GM18526 (cell line): ENCODE data around the gene SUFU.

ENCODE experiments used
- POLR2A ChIP-seq: IDR thresholded peaks from 3 replicates; pipeline ENCODE4 v1.6.1; 2011; ENCODE audit not compliant: insufficient read length; ENCODE audit errors: extremely low read depth

Gene SUFU

DNA sequence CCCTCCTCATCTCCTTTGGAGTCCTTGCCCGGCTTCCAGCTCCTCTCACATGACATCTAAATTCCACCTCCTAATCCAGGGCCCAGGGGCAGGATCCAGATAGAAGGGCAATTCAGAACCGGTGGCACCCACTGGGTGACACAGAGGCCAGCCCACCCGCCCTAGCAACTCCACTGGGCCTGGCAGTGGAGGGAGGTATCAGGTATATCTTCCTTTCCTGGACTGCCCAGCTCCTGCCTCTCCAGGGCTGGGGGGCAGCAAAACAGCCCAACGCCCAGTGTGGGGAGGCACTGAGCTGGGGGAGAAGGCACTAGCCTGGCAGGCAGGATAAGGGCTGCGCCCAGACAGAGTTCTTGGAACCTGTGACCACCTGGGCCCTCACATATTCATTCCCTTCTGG, 130.1 kb downstream of the SUFU start:
- no peak for TF ChIP-seq POLR2A

DNA sequence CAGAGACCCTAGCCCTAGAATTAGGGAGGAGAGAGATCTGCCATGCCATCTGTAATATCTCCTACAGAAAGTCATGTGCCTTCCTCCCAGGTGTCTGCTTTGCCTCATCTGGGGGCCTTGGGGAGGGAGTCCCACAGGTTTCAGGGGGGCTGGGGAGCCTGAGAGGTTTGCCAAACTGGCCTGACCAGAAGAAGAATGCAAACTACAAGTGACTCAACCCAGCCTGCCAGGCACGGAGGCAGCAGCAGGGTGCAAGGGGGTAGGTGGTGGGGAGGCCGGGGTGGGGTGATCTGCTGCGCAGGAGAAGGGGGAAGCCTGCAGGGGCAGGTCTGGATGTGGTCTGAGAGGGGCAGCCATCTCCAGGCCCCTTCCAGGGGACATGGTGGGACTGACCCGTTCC, 130.9 kb downstream of the SUFU start:
- no peak for TF ChIP-seq POLR2A

DNA sequence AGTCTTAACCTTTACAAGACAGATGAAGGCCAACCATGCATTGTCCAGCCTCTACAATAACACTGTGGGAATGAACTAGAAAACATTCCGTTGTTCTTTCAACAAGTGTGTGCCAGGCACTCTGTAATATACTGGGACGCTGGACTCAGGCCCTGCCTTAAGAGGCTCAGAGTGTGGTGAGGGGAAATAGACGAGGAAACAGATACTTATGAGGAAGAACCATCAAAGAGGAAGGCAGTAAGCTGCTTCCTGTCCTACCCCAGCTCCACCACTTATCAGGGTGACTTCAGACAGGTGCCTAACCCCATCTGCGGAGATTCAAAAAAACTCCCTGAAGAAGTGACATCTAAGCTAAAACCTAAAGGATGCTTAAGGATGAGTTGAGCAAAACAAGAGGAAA, 131.6 kb downstream of the SUFU start:
- no peak for TF ChIP-seq POLR2A

DNA sequence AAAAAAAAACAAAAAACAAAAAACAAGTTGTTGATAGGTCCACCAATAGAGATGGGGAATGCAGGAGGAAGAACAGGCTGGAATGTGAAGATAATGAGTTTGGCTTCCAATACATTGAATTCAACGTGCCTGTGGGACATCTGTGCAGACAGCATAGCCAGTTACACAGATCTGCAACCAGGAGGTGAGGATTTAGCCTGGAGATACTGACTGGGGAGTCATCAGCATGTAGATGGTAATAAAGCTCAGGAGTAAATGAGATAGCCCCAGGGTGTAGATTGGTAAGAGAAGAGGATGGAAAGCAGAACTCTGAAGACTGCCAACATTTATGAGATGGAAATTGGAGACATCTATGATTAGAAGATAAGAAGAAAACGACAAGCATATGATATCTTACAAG, 135.8 kb downstream of the SUFU start:
- TF ChIP-seq POLR2A = no peak

DNA sequence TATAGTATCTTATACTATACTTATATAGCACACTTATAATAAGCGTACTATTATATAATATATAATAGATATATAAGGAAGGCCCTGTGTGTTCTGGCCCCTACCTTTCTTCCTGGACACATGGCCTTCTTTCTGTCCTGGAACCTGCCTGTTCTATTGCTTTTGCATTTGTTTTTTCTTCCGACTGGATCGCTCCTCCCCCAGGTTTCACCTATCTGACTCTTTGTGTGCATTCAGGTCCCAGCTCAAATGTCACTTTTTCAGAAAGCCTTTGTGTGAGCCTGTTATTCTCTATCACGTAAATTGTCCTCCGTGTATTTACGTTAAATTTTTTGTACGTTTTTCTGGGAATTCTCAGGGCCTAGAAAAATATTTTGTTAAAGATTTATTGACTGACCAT, 137.6 kb downstream of the SUFU start:
- TF ChIP-seq POLR2A = no peak

DNA sequence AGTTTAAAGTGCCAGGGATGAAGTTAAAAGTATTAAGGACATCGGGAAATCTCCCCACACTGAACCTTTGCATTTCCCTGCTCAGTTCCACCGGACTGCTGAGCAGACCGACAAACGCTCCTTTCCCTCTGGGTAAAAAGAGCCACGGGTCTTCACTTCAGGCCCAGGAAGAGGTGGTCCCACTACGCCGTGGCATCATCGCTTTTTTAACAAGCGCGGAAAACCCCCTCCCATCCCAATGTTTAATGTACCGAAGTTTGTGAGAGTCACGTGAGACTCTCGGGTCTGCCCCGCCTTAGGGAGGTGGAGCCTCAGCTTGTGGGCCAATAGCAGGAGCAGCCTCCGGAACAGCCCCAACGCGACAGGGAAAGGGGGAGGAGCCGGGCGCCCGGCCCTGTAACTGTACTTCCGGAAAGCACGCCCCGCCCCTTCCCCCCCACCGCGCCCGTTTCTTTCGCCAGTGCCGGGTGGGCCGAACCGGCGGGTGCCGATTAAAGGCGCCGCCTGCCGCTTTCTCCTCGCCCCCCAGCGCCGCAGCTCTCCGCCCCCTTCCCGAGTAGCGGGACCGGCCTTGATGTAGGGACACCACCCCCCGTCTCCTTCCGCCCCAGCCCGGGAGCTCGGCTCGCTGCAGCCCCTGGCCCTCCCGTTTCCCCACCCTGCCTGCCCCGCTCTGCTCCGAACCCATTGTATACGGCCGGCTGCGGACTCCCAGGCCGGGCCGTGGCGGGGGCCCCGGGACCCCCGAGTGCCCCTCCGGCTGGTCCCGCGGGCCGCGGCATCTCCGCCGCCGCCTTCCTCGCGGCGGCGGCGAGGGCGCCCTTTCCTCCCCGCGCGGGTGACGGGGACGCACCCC, 138.3 kb downstream of the SUFU start:
- peak; percentile 58 for TF ChIP-seq POLR2A

DNA sequence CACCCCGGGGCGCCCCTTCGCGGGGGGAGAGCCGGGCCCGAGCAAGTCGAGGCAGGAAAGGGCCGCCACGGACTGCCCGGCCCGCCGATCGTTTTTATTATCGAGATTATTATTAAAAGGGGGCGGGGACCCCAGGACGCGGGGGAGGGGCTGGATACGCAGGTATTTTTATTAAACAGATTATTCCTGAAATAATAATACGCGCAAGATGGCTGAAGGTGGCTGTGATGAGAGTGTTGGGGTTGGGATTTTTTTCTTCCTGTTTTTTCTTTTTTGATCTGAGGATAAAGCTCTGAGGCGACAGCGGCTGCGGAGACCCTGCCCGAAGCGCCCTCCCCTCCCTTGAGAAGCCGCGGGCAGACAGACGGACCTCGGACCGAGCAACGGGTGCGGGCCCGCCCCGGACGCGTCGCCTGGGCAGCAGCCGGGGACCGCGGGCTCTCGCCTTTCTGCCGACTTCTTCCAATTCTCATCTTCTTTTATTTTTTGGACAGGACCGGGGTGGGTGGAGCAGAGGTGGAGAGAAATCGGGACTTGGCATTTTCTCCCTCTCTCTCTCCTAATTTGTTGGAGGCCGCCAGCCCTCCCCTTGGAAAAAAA, 139.1 kb downstream of the SUFU start:
- TF ChIP-seq POLR2A = no peak

DNA sequence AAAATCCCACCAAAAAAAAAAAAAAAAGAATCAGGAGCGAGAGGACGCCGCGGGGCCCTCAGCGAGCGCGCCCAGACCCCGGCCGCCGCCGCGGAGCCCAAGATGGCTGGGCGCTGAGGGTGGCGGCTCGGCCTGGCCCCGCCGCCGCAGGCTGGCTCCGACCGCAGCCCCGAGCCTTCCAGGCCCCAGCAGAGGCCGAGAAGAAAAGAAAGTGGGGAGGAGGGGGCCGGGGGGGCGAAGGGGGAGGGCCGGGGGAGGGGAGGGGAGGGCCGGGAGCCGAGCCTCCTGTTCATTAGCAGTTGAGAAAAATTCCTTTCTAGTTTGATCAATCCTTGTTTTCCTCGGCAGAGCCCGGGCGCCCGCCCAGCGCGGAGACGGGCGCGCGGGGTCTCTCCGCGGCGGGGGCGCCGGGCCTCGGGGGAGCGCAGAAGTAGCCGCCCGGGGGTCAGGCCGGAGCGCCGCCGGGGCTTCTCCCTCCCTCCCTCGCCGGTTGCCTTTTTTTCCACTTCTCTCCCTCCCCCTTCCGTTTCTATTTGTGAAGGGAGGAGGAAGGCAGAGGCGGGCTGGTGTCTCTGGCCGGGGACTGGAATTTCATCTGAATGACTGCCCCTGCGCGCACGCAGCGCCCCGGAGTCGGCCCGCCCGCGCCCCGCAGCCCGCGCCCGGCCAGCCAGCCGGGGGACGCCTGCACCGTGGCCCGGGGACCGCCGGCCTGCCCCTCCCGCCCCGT, 139.7 kb downstream of the SUFU start:
- no peak for TF ChIP-seq POLR2A

DNA sequence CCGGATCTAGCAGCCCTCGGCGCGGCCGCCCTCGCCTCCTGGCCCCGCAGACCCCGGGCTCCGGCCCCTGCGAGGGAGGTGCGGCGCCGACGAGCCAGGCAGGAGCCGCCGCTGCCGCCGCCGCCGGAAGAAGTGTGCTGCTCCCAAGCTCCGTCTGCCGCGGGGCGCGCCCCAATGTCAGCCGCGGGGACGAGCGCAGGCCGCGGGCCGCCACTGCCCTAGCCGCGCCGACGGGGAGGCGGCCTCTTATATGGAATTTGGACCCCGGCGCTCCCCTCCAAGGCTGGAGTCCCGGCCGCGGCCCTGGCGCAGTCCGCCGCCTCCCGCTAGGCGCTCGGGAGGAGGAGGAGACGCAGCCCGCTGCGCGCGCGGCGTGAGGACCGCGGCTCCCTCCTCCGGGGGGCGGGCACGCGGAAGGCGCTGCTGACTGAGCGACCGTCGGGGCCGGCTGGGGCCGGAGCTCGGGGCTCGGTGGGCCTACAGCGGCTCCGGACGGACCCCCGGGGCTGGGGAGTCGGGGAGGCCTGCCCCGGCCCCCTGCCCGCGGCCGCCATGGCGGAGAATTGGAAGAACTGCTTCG, 140.4 kb downstream of the SUFU start, which contains the start of gene TRIM8:
Gene TRIM8, plus strand, starts transcription at position 414 of the 580 bp plus-strand sequence. Its CDS starts 139 bp downstream, at position 553.
- TF ChIP-seq POLR2A = no peak

DNA sequence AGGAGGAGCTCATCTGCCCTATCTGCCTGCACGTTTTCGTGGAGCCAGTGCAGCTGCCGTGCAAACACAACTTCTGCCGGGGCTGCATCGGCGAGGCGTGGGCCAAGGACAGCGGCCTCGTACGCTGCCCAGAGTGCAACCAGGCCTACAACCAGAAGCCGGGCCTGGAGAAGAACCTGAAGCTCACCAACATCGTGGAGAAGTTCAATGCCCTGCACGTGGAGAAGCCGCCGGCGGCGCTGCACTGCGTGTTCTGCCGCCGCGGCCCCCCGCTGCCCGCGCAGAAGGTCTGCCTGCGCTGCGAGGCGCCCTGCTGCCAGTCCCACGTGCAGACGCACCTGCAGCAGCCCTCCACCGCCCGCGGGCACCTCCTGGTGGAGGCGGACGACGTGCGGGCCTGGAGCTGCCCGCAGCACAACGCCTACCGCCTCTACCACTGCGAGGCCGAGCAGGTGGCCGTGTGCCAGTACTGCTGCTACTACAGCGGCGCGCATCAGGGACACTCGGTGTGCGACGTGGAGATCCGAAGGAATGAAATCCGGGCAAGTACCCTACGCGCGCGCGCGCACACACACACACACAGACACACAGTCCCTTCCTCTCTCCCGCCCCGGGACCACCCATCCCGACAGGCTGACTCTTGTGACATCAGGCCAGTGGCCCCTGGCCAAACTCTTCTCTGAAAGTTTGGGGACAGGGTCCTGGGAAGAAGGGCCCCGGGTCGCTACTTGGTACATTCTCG, 141.0 kb downstream of the SUFU start:
- TF ChIP-seq POLR2A = peak; percentile 48

DNA sequence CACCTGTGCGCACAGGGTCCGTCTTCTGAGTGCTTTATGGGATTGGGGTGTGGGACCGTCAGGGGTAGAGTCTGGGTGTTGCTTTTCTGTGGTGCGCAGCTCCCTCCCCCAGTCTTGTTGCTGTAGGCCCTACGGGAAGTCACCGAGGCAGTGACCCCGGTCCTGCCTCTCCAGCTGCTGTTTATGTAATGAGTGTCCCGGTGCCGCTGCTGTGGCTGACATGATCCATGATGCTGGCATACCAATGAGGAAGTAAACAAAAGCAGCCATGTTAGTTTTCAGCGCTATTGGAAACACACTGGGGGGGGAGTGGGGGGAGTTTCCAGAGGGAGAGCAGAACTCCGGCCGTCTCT, 141.6 kb downstream of the SUFU start:
- no peak for TF ChIP-seq POLR2A

DNA sequence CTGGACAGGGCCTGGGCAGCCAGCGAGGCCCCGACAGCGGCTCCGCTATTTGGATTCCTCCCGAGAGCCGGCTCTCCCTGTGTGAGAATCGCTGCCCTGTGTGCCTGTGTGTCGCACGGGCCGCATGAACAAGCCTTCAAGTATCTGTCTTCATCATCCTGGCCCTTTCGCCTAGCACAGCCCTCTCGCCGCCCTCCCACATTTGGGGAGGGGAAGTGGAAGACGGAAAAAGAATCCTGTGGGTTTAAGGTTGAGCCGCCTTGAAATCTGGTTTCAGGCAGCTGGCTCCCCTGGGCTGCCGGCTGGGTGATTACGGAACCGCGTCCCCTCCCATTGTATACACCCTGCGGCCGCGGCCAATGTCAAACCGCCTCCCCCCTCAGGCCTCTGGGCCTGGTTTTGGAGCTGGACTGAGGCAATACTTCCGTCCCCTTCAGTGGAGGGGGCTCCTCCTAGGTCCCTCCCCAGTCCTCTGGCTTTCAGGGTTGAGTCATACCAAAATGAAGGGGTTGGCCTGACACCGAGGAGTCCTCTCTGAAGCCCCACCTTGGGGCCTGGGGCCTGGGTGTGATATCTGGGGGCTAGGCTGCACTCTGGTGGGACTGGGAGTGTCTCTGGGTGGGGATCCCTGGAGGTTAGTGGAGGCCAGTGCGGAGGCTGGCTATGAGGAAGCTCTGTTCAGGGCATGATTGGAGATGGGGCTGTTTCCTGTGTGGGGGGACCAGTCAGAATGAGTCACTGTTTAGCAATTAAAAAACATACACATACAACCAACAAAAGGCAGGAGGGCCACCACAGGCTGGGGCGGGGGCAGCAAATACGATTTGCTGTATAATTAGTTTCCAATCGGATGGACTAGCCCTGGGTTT, 142.2 kb downstream of the SUFU start:
- peak; percentile 51 for TF ChIP-seq POLR2A

DNA sequence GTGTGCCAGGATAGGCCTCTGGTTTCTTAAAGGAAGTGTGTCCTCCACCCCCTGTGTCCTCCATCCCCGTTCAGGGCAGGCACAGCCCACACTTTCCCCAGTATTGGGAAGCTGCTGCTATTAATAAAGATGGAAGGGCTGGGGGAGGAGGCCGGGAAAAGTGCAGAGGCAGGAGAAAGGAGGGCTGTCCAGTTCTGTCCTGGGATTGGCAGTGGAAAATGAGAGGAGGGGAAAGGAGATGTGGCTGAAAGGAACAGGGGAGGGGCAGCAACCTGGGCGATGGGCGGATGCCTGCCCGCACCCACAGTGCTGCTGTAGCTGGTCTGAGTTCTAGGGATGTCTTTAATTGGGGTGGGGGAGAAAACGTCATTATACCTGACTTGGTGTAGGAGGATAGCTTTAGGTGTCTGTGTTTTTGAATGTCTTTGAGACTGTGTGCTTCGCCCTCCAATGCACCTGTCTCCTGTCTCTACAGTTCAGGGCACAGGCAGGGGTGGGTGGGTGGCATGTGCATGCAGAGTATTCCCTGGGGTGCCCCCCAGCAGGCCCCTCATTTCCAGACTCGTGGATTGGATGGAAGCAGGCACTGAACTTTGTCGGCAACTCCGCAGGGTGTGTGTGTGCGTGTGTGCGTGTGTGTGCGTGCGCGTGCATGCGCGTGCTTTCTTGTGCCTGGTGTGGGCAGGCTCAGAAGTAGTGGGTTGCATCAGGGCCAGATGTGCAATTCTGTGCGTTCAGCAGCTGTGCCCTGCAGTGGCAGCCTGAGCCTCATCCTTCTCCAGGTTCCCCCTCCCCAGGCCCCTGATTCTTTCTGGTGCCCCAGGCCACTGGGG, 143.1 kb downstream of the SUFU start:
- no peak for TF ChIP-seq POLR2A
